ENCODE measurements around the gene VLDLR. TPM values are rescaled to one million over a fixed set of nuclear protein-coding genes. Genes with fewer than 3 reads are reported as not detected.
A peak's percentile ranks its signal among the peaks of the same experiment; 100 is the strongest.

VLDLR gene
- total and polyA plus RNA-seq, 2 of the 13 experiments (the other 11 are each of a cell fraction or from before 2014, with no cell fraction given): 3.4 to 10.5 TPM

- TF ChIP-seq DPF2 (CRISPR knock-in tag; IDR thresholded peaks at IDR 0.05; ENCODE audit: borderline replicate concordance, low read depth) (no peak), FOXC1 (CRISPR knock-in tag; IDR thresholded peaks at IDR 0.05; ENCODE audit: borderline replicate concordance) (peak; percentile 36; the same call in 1 of the 2 replicates), ZNF777 (CRISPR knock-in tag; IDR thresholded peaks at IDR 0.05) (peak; percentile 92), NR3C1 (CRISPR knock-in tag; IDR thresholded peaks at IDR 0.05) (no peak), ZNF619 (CRISPR knock-in tag; IDR thresholded peaks at IDR 0.05) (0 out of 2 replicates have a peak, but pooled peaks have one; percentile 31), ZGPAT (CRISPR knock-in tag; IDR thresholded peaks at IDR 0.05) (0 out of 2 replicates have a peak, but pooled peaks have one; percentile 40), HIVEP1 (CRISPR knock-in tag; IDR thresholded peaks at IDR 0.05) (0 out of 2 replicates have a peak, but pooled peaks have one; percentile 27), RARA (CRISPR knock-in tag; IDR thresholded peaks at IDR 0.05) (0 out of 2 replicates have a peak, but pooled peaks have one; percentile 5), KLF6 (CRISPR knock-in tag; IDR thresholded peaks at IDR 0.05) (peak; percentile 78), NFYB (CRISPR knock-in tag; IDR thresholded peaks at IDR 0.05) (peak; percentile 66), SP1 (IDR thresholded peaks at IDR 0.05) (no peak), SP1 (CRISPR knock-in tag; IDR thresholded peaks at IDR 0.05) (0 out of 2 replicates have a peak, but pooled peaks have one; percentile 42), ZNF543 (CRISPR knock-in tag; IDR thresholded peaks at IDR 0.05) (no peak), REST (IDR thresholded peaks at IDR 0.05; ENCODE audit: borderline replicate concordance in 1 of 2, low read depth in 1 of 2, low read length in 2 of 2) (peak in 1 of 2 experiments; percentile 5; a peak in 1 of 4 replicates), MTF1 (CRISPR knock-in tag; IDR thresholded peaks at IDR 0.05) (no peak), POGZ (CRISPR knock-in tag; IDR thresholded peaks at IDR 0.05) (peak; percentile 52; the same call in 1 of the 2 replicates), HBP1 (CRISPR knock-in tag; IDR thresholded peaks at IDR 0.05; ENCODE audit: low read depth) (no peak)
- TF ChIP-seq, protein P1, sequence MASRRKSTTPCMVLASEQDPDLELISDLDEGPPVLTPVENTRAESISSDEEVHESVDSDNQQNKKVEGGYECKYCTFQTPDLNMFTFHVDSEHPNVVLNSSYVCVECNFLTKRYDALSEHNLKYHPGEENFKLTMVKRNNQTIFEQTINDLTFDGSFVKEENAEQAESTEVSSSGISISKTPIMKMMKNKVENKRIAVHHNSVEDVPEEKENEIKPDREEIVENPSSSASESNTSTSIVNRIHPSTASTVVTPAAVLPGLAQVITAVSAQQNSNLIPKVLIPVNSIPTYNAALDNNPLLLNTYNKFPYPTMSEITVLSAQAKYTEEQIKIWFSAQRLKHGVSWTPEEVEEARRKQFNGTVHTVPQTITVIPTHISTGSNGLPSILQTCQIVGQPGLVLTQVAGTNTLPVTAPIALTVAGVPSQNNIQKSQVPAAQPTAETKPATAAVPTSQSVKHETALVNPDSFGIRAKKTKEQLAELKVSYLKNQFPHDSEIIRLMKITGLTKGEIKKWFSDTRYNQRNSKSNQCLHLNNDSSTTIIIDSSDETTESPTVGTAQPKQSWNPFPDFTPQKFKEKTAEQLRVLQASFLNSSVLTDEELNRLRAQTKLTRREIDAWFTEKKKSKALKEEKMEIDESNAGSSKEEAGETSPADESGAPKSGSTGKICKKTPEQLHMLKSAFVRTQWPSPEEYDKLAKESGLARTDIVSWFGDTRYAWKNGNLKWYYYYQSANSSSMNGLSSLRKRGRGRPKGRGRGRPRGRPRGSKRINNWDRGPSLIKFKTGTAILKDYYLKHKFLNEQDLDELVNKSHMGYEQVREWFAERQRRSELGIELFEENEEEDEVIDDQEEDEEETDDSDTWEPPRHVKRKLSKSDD (CRISPR knock-in tag; IDR thresholded peaks at IDR 0.05; ENCODE audit: low read depth): 0 out of 2 replicates have a peak, but pooled peaks have one; percentile 25
- TF ChIP-seq, protein P2, sequence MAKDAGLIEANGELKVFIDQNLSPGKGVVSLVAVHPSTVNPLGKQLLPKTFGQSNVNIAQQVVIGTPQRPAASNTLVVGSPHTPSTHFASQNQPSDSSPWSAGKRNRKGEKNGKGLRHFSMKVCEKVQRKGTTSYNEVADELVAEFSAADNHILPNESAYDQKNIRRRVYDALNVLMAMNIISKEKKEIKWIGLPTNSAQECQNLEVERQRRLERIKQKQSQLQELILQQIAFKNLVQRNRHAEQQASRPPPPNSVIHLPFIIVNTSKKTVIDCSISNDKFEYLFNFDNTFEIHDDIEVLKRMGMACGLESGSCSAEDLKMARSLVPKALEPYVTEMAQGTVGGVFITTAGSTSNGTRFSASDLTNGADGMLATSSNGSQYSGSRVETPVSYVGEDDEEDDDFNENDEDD (CRISPR knock-in tag; IDR thresholded peaks at IDR 0.05; ENCODE audit: borderline replicate concordance): peak; percentile 56; the same call in 1 of the 2 replicates
Measured at GRCh38 chr9:2620919-2621721, 467 bp upstream of the VLDLR start (continued).
